GM12892 (cell line): ENCODE data around the gene GSN. TPM values are rescaled to one million over a fixed set of nuclear protein-coding genes. Genes with fewer than 3 reads are reported as not detected.

Experiments
- DNase-seq: peaks from one replicate; pipeline ENCODE4 v3.0.0; 2011; ENCODE audit not compliant: insufficient read length
- FAIRE-seq: peaks from 2 replicates; lab custom pipeline; 2011; peaks lifted over from hg19 to GRCh38; lab: Jason Lieb, UNC
- POLR2A ChIP-seq: IDR thresholded peaks from 2 replicates; pipeline ENCODE4 v1.6.1; 2011; ENCODE audit warnings: low read depth, low read length, control low read depth
- POLR2AphosphoS5 ChIP-seq: IDR thresholded peaks from 2 replicates; pipeline ENCODE4 v1.6.1; 2011; ENCODE audit warnings: low read depth, low read length, control low read depth
- TAF1 ChIP-seq: IDR thresholded peaks from 2 replicates; pipeline ENCODE4 v1.6.1; 2011; ENCODE audit warnings: low read depth, mild to moderate bottlenecking, control low read depth, low read length, borderline replicate concordance
- polyA plus RNA-seq: library from polyadenylated mRNA; unstranded; fragments of >200 nt; gene quantifications from one replicate; pipeline ENCODE4 v1.2.1, GENCODE V29; 2012; ENCODE audit warnings: missing spikeins, inconsistent platforms; ENCODE audit not compliant: missing spikeins

GSN gene
- 8.4 TPM for polyA plus RNA-seq

- FAIRE-seq: no peak
- TF ChIP-seq POLR2AphosphoS5 (no peak), POLR2A (no peak), TAF1 (no peak)
- DNase-seq: peak; percentile 71
Measured at GRCh38 chr9:121267689-121268597, at the start of gene GSN. TSS of gene GSN (plus strand) at chr9:121268162. CDS start at chr9:121301972, 33,810 bp downstream.

- TF ChIP-seq TAF1 (no peak), POLR2A (no peak), POLR2AphosphoS5 (no peak)
- FAIRE-seq (no peak), DNase-seq (no peak)
Measured at GRCh38 chr9:121218357-121219027, 49.5 kb upstream of the GSN start.

DNA sequence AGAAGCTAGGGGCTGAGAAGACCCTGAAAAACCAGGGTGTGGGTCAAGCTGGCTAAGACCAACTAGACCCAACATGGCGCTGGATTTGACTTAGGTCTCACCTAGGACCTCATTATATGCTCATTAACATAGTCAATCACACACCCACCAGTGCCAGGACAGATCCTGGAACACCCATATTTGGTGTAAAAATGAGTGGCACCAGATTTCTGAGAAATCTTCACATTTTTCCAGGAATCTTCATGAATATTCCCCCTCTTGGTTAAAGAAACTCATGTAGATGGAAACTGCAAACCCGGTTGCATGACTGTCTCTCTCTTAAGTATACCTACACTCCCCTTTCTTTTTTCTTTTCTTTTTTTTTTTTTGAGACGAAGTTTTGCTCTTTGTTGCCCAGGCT, 48.4 kb upstream of the GSN start:
- TF ChIP-seq TAF1 (no peak), POLR2A (no peak), POLR2AphosphoS5 (no peak)
- DNase-seq: no peak
- no peak for FAIRE-seq

DNA sequence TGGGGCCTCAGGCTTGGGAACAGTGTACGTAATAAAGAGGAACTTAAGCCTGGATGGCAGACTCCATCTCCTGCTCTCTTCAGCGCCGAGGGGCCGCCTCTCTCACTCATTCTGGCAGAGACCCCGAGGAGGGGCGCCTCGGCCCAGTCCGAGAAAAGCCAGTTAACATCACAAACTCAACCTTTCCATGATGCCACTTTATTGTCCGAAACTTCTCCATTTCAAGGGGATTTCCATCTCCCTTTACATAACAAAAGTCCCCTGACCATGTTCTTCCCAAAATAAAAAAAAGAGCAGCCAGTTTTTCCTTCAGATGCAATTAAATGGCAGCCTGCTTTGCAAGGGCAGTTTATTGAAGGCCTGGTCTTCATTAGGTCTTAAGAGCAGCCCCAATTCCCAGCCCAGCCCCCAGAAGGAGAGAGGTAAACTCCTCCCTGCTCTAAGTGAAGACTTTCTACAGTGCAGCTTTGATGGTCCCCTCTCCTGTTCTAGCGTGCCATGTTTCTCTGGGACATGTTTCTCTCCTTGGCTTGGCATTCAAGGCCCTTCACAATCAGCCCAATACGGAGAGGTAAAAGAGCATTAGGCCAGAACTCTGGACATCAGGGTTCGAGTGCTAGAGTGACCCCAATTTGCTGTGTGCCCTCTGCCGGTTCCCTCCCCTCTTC, 46.8 kb upstream of the GSN start:
- DNase-seq (no peak), FAIRE-seq (no peak)
- TF ChIP-seq TAF1 (no peak), POLR2A (no peak), POLR2AphosphoS5 (no peak)

DNA sequence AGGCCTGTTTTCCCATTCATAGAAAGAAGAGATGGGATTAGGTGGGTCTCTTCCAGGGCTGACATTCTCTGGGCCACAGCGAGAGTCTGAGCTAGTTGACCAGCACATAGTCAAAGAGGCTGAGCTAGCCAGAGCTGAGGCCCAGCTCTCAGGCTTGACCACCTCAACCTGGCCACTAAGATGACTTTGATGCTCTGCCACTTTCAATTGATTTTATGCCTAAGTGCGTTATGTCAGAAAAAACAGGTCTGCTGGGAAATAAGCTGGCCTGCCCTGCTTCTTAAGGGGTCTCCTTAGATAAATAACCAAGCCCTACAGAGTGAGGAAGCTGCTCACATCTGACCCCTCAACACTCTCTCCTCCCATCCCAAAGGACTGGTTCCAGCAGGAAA, 46.3 kb upstream of the GSN start:
- FAIRE-seq (no peak), DNase-seq (no peak)
- TF ChIP-seq TAF1 (no peak), POLR2AphosphoS5 (no peak)

- FAIRE-seq (no peak), DNase-seq (no peak)
- TF ChIP-seq POLR2AphosphoS5 (no peak), POLR2A (no peak), TAF1 (no peak)
Measured at GRCh38 chr9:121222524-121223171, 45.3 kb upstream of the GSN start.

DNA sequence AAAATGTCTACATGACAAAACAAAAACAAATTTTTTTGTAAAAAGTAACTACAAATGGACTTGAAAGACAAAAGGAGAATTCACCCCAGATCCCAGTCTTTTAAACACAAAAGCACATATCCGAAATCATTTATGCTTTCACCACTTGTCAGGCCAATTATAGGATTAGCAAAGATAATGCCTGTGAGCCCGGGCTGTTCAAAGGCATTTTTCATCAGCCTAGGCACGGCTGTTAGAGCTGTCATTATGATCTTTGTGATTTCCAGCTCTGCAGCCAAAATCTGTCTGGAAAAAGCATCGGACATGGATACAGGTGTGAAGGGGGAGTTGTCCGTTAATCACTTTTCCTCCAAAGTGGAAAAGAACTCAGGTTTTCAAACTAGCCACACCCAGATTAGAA, 42.7 kb upstream of the GSN start:
- no peak for TF ChIP-seq POLR2AphosphoS5
- no peak for TF ChIP-seq TAF1
- TF ChIP-seq POLR2A: no peak

DNA sequence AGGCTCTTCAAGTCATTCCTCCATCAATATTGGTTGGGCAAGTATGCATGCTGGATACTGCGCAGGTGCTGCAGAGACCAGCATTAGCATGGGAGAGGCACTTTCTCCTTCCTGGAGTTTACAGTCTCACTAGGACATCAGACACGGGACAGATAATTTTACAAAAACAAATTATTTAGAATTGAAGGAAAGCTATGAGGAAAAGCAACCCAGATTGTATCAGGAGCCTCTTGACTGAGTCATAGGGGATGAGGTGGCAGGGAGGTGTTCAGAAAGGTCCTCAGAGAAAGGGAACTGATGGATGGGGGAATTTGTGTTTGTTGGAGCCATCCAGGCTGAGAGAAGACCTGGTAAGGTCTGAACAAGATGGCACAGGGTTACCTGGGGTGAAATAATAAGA, 41.8 kb upstream of the GSN start:
- TF ChIP-seq TAF1 (no peak), POLR2A (no peak), POLR2AphosphoS5 (no peak)
- DNase-seq (no peak), FAIRE-seq (no peak)

More for the DNA sequence above, 42.7 kb upstream of the GSN start:
- no peak for FAIRE-seq
- DNase-seq: no peak

DNA sequence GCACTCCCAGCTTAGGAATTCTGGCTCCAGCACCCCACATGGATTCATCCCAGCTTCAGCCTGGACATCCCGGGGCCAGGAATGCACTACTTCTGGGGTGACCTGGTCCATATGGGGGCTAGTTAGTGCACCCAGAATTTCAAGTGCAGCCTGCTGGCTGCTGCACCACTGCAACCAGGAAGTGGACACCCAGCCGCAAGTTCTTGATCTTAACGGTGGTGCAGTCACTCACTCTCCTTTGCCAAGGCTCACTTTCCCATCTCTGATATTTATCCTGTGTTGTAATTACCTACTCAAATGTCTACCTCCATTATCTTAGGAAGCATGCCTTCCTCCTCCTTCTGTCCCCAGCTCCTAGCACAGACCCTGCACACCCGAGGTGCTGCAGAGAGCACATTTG, 40.1 kb upstream of the GSN start:
- FAIRE-seq (no peak), DNase-seq (no peak)
- TF ChIP-seq TAF1: no peak
- TF ChIP-seq POLR2A: no peak
- no peak for TF ChIP-seq POLR2AphosphoS5

- TF ChIP-seq TAF1 (no peak), POLR2AphosphoS5 (no peak), POLR2A (no peak)
- FAIRE-seq (no peak), DNase-seq (no peak)
Measured at GRCh38 chr9:121230256-121230655, 37.7 kb upstream of the GSN start.

- no peak for FAIRE-seq
Measured at GRCh38 chr9:121232251-121232650, 35.7 kb upstream of the GSN start.

More at GRCh38 chr9:121232251-121232650, 35.7 kb upstream of the GSN start:
- no peak for DNase-seq
- TF ChIP-seq POLR2AphosphoS5: no peak
- no peak for TF ChIP-seq TAF1
- TF ChIP-seq POLR2A: no peak
